GM12874 (cell line): Measurements from ENCODE around the gene ATP6V0C.
A peak's percentile ranks its signal among the peaks of the same experiment; 100 is the strongest.

ENCODE experiments used
- TF ChIP-seq, protein P1 (sequence below): IDR thresholded peaks from 2 replicates; pipeline ENCODE4 v1.5.1; 2011; ENCODE audit warnings: low read depth, mild to moderate bottlenecking, control low read depth, low read length, moderate library complexity; ENCODE audit not compliant: insufficient read depth

ATP6V0C gene

DNA sequence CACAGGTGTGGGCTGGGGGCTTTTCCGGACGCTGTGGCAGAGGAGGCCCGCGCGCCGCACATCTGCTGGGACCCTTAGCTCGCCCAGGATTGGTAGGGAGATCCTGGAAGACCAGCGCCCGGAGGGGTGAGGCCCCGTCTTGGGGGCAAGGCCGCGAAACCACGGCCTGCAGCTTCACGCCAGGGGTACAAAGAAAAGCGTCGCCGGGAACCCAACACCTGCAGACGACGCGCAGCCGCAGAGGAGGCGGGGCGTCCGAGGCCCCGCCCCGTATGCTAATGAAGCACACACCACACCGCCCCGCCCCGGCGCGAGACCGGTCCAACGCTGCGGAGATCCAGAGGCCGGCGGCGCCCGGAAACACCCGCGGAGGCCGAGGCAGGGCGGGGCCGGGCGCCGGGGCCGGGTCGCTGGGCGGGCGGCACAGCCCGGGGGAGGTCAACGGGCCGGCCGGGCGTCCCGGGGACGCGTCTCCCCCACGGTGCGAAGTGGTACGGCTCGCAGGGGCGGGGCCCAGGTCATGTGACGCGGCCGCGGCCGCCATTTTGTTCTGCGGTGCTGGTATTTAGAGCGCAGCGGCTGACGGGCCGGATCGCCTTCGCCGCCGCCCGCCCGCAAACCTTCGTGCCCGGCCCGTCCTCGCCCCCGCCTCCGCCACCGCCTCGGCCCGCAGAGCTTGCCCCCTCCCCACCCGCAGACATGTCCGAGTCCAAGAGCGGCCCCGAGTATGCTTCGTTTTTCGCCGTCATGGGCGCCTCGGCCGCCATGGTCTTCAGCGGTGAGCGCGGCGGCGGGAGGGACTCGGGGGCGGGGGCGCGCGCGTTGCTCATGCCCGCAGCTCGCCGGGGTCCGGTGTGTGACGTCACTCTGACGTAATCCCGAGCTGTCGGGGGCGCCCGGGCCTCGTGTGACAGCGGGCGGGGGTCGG is at the start of gene ATP6V0C:
TSS of gene ATP6V0C (plus strand) at position 548 of the 928 bp plus-strand sequence. CDS start at position 700, 152 bp downstream.
- TF ChIP-seq, protein P1, sequence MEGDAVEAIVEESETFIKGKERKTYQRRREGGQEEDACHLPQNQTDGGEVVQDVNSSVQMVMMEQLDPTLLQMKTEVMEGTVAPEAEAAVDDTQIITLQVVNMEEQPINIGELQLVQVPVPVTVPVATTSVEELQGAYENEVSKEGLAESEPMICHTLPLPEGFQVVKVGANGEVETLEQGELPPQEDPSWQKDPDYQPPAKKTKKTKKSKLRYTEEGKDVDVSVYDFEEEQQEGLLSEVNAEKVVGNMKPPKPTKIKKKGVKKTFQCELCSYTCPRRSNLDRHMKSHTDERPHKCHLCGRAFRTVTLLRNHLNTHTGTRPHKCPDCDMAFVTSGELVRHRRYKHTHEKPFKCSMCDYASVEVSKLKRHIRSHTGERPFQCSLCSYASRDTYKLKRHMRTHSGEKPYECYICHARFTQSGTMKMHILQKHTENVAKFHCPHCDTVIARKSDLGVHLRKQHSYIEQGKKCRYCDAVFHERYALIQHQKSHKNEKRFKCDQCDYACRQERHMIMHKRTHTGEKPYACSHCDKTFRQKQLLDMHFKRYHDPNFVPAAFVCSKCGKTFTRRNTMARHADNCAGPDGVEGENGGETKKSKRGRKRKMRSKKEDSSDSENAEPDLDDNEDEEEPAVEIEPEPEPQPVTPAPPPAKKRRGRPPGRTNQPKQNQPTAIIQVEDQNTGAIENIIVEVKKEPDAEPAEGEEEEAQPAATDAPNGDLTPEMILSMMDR, result no peak

DNA sequence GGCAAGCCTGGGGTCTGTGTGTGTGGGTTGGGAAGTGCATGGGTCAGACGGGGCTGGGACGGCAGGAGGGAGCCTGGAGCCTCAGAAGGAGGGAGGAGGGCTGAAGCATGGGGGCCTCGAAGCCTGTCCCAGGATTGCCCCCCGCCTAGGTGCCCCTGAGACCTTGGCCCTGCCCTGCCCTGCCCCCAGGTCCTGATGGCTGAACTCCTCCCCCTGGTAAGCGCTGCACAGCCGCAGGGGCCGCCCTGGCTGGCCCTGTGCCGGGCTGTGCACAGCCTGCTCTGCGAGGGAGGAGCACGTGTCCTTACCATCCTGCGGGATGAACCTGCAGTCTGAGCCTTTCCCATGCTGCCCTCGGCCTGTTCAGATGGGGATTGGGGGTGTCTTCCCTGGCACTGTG is 49.4 kb upstream of the ATP6V0C start:
- TF ChIP-seq, protein P1, result no peak

DNA sequence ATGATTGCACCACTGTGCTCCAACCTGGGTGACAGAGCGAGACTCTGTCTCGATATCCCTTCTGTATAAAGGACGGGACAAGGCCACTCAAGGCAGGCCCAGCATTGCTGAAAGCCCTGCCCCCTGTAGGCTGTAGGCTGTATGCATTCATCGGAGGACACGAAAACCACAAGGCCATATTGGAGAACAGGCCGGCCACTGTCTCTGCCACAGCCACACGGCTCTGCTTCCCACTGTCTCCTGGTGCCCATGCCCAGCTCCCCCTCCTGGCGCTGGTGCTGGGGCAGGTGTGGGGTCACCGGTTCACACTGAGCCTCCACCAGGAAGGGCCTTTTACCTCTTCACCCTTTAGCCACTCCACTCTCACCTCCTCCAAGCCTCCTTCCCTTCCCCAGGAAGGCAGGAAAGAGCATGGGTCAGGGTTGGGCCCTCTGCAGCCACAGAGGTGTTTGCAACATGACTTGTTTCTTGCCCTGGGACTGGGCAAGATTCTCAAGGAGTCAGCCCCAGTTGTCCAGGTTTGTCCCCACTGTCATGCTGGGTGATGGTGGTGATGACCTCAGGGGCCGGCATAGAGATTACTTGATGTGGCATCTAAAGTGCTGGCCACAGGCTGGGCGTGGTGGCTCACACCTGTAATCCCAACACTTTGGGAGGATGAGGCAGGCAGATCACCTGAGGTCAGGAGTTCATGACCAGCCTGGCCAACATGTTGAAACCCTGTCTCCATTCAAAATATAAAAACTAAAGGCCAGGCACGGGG is 47.9 kb upstream of the ATP6V0C start:
- TF ChIP-seq, protein P1, result peak; percentile 45

DNA sequence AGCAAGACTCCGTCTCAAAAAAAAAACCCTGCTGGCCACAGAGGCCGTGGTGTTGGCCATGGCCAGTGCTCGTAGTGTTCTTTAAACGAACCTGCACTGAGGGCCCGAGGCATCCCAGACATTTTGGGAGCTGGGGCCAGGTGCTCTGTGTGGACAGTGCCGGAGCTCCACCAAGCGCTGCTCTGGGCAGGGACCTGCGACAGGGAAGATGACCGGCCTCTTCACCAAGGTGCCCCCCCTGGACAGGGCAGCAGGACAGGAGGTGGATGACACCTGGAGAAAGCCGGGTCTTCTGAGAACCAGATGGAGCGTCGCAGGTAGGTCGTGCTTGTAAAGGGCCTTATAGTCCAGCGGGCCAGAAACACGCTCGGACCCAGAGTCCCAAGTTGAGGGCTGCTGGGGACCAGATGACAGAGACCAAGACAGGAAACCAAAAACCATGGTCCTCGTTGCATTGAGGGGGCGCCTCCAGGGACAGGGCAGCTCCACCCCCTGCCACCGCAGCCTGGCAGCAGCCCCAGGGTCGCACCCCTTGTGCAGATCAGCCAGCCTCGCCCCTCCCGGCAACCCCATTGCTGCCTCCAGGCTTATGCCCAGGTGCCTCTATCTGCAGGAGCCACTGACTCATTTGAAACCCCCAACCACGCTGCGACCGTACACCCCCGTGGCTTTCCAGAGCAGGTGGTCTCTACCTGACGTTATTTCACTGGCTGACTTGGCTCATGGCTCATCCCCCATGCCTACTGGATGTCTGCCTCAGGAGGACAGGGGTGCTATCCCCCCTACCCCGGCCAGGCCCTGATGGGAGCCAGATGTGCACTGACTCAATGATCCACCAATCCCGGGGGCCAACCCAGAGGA is 46.9 kb upstream of the ATP6V0C start:
- TF ChIP-seq, protein P1, result no peak

DNA sequence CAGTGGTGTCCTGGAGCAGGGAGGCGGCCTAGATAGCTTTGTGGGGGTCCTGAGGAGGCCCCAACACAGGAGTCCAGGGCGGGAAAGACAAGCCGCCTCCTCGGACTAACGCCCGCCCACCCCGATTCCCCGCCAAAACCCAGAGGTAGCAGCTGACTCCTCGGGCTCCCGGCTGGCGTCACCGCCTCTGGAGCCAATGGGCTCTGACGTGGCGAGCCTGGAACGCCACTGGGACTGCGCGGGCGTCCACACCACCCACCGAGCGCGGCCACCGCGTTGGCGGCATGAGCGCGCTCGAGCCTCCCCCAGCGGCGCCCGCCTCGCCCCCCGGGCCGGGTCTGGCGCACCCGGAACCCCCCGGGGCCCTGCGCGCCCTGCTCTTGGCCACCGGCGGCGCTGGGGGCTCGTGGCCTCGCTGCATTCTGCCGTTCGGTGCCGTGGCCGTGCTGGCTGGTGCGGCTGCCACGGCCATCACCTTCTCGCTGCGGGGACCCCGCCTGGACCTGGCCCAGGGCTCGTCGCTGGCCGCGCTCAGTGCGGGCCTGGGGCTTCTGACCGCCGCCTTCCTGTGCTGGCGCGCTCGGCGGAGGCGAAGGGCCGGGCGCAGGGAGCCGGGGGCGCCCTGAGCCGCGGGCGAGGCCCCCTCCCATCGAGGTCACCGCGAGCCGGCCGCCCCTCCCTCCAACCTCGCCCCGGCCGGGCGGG is 46.1 kb upstream of the ATP6V0C start:
- TF ChIP-seq, protein P1, result peak; percentile 29; the same call in 1 of the 2 replicates

DNA sequence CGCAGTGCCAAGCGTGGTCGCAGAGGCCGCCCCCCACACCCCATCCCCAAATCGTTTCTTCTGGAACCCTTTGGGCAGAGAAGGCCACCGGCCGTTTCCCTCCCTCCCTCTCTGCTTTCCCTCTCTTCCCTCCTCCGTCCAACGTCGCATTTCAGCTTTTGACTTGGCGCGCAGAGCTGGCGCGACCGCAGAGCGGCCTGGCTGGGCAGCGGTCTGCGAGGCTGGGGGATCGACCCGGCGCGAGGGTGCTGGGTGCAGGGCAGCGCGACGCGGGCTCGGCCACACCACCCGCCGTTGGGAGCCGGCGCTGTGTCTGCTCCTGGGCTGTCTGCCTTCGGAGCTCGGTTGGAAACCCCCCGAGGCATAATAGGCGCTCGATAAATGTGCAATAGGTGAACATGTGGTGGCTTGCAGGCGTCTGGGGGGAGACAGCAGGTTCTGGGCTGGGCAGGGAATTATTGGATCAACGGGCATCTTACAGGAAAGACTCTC is 45.5 kb upstream of the ATP6V0C start:
- TF ChIP-seq, protein P1, result no peak
